ENCODE measurements around the gene CEP72.

Gene CEP72

DNA sequence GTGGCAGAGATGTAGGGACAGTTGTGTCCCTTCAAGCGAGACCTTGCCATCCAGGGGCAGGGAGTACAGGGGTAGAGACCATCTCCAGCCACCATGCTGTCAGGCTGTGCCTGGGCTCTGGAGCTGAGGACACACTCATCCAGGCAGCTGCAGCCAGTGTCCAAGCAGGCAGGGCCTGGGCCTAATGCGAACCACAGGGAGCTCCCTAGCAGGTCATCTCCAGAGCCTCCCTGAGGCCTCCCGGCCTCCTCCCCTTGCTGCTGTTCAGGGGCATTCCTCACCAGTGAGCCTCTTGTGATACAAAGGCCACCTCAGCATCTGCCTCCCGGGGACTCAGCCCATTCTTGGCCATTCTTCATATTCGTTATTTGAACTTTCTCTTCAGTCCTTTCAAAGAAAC lies 46.0 kb downstream of the CEP72 start:
- Histone ChIP-seq H3K4me1 (ENCODE audit: insufficient read depth, low read length) (no peaks in the 10 kb centered on the region), H3K4me3 (ENCODE audit: low read depth in 1 of 2, low read length in 2 of 2) (no peak overlapping the region), H3K36me3 (ENCODE audit: insufficient read depth, low read length) (peaks cover 82% of the 10 kb centered on the region), H3K9ac (ENCODE audit: low read depth, low read length) (no peak overlapping the region), H3K27me3 (ENCODE audit: insufficient read depth, low read length, poor library complexity) (no peaks in the 10 kb centered on the region), H3K4me2 (ENCODE audit: insufficient read depth, low read length) (no peak overlapping the region), H2AFZ (ENCODE audit: low read depth, low read length) (no peak overlapping the region), H4K20me1 (ENCODE audit: insufficient read depth, low read length) (no peaks in the 10 kb centered on the region; the same call in 1 of the 2 replicates), H3K27ac (ENCODE audit: low read length) (no peak overlapping the region), H3K9me3 (ENCODE audit: insufficient read depth, low read length, severe bottlenecking) (no peaks in the 10 kb centered on the region), H3K79me2 (ENCODE audit: insufficient read depth, low read length) (no peaks in the 10 kb centered on the region)
- TF ChIP-seq CTCF (IDR thresholded peaks at IDR 0.05; ENCODE audit: borderline replicate concordance, extremely low read depth, low read length, poor library complexity, severe bottlenecking): no peak
- no peak for TF ChIP-seq EZH2 (IDR thresholded peaks at IDR 0.05; ENCODE audit: borderline replicate concordance, low read depth, low read length, severe bottlenecking)
- DNase-seq (no peak), ATAC-seq (ENCODE audit: insufficient read depth, low read depth) (no peak)

DNA sequence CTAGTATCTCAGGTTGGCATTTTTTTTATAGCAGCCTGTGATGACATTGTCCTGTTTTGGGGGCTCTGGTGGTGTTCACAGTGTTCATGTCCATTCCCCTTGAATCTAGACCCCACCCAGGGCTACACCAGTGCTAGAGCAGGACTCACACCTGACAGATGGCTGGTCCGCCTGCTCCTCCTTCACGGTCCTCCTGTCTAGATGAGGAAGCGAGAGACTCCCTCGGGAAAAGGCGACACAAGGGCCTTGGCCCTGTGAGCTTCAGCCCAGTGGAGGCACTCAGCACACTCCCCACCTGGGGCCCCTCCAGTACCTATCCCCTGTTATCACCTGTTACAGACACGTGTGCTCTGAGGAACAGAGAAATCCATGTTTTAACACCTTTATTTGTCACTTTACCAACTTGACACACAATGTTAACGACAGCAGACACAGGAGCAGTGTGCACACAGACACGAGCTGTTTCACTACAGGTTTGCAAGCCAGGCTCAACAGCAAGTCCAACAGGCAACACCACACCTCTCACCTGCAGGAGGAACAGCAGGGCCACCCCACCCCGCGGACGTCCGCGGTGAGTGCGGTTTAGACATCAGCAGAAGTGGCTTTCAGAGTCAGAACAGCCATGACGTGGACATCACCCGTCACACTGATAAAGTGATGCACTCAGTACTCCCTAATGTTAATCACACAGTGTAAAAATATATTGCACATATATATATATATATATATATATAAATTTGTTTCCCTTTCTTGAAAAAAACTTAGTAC lies 47.5 kb downstream of the CEP72 start:
- Histone ChIP-seq H3K27me3 (ENCODE audit: insufficient read depth, low read length, poor library complexity) (no peaks in the 10 kb centered on the region), H3K36me3 (ENCODE audit: insufficient read depth, low read length) (peaks cover 86% of the 10 kb centered on the region), H3K9me3 (ENCODE audit: insufficient read depth, low read length, severe bottlenecking) (no peaks in the 10 kb centered on the region), H3K4me3 (ENCODE audit: low read depth in 1 of 2, low read length in 2 of 2) (no peak overlapping the region), H3K9ac (ENCODE audit: low read depth, low read length) (no peak overlapping the region), H4K20me1 (ENCODE audit: insufficient read depth, low read length) (peaks cover under 1% of the 10 kb centered on the region; the same call in 1 of the 2 replicates), H3K79me2 (ENCODE audit: insufficient read depth, low read length) (no peaks in the 10 kb centered on the region), H3K4me1 (ENCODE audit: insufficient read depth, low read length) (no peaks in the 10 kb centered on the region), H2AFZ (ENCODE audit: low read depth, low read length) (no peak overlapping the region), H3K27ac (ENCODE audit: low read length) (no peak overlapping the region), H3K4me2 (ENCODE audit: insufficient read depth, low read length) (no peak overlapping the region)
- DNase-seq: no peak
- ATAC-seq (ENCODE audit: insufficient read depth, low read depth): no peak
- no peak for TF ChIP-seq EZH2 (IDR thresholded peaks at IDR 0.05; ENCODE audit: borderline replicate concordance, low read depth, low read length, severe bottlenecking)
- no peak for TF ChIP-seq CTCF (IDR thresholded peaks at IDR 0.05; ENCODE audit: borderline replicate concordance, extremely low read depth, low read length, poor library complexity, severe bottlenecking)

DNA sequence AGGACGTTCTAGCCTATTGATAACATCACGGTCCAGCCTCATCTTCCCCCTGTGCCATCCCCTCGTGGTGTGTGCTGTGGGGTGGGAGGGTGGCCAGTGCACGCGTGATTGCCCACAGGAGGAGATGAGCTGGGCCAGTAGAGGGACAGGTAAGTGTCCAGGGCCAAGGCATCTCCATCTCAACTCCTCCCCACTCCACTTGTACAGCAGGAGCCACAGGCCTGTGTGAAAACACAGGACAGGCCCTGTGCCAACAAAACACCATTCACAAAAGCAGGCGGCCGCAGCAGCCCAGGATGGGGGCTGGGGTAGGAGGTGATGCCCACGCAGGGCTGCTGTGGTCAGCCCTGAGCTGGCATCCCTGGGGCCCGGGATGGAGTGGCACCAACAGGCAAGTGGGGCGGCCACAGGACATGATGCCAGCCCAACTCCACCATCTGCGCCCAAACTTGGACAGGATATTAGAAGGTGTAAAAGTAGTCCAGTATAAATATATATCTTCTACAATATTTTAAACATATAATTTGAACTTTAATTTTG lies 48.4 kb downstream of the CEP72 start:
- Histone ChIP-seq H3K9me3 (ENCODE audit: insufficient read depth, low read length, severe bottlenecking) (no peaks in the 10 kb centered on the region), H3K79me2 (ENCODE audit: insufficient read depth, low read length) (no peaks in the 10 kb centered on the region), H3K4me3 (ENCODE audit: low read depth in 1 of 2, low read length in 2 of 2) (no peak overlapping the region), H3K4me1 (ENCODE audit: insufficient read depth, low read length) (no peaks in the 10 kb centered on the region), H3K4me2 (ENCODE audit: insufficient read depth, low read length) (no peak overlapping the region), H2AFZ (ENCODE audit: low read depth, low read length) (no peak overlapping the region), H4K20me1 (ENCODE audit: insufficient read depth, low read length) (peaks cover 6% of the 10 kb centered on the region; the same call in 1 of the 2 replicates), H3K27ac (ENCODE audit: low read length) (no peak overlapping the region), H3K36me3 (ENCODE audit: insufficient read depth, low read length) (peaks cover 89% of the 10 kb centered on the region), H3K9ac (ENCODE audit: low read depth, low read length) (no peak overlapping the region), H3K27me3 (ENCODE audit: insufficient read depth, low read length, poor library complexity) (no peaks in the 10 kb centered on the region)
- ATAC-seq (ENCODE audit: insufficient read depth, low read depth) (no peak), DNase-seq (no peak)
- TF ChIP-seq EZH2 (IDR thresholded peaks at IDR 0.05; ENCODE audit: borderline replicate concordance, low read depth, low read length, severe bottlenecking) (no peak), CTCF (IDR thresholded peaks at IDR 0.05; ENCODE audit: borderline replicate concordance, extremely low read depth, low read length, poor library complexity, severe bottlenecking) (no peak)
